ENCODE data around the gene DPP6.

Gene DPP6

GRCh38 chr7:154832557-154833138, 780.5 kb downstream of the DPP6 start:
- DNase-seq (ENCODE audit: low read depth) = peak; percentile 5

- DNase-seq (ENCODE audit: low read depth) = no peak
Measured at GRCh38 chr7:154836021-154836448, 783.8 kb downstream of the DPP6 start.

- DNase-seq (ENCODE audit: low read depth) = no peak
Measured at GRCh38 chr7:154837087-154837486, 784.9 kb downstream of the DPP6 start.

GRCh38 chr7:154837622-154838021, 785.4 kb downstream of the DPP6 start:
- DNase-seq (ENCODE audit: low read depth) = no peak

- no peak for DNase-seq (ENCODE audit: low read depth)
Measured at GRCh38 chr7:154840086-154840485, 787.9 kb downstream of the DPP6 start.

- no peak for DNase-seq (ENCODE audit: low read depth)
Measured at GRCh38 chr7:154841731-154842331, 789.6 kb downstream of the DPP6 start.

GRCh38 chr7:154842591-154842990, 790.4 kb downstream of the DPP6 start:
- DNase-seq (ENCODE audit: low read depth) = peak; percentile 8

- no peak for DNase-seq (ENCODE audit: low read depth)
Measured at GRCh38 chr7:154843670-154844237, 791.6 kb downstream of the DPP6 start.

- DNase-seq (ENCODE audit: low read depth) = no peak
Measured at GRCh38 chr7:154844499-154844898, 792.3 kb downstream of the DPP6 start.

- no peak for DNase-seq (ENCODE audit: low read depth)
Measured at GRCh38 chr7:154844955-154845354, 792.8 kb downstream of the DPP6 start.

GRCh38 chr7:154848464-154848863, 796.3 kb downstream of the DPP6 start:
- DNase-seq (ENCODE audit: low read depth) = no peak

- no peak for DNase-seq (ENCODE audit: low read depth)
Measured at GRCh38 chr7:154852205-154852604, 800.0 kb downstream of the DPP6 start.

- DNase-seq (ENCODE audit: low read depth) = no peak
Measured at GRCh38 chr7:154853063-154853726, 801.0 kb downstream of the DPP6 start.

GRCh38 chr7:154853727-154854095, 801.5 kb downstream of the DPP6 start:
- no peak for DNase-seq (ENCODE audit: low read depth)

GRCh38 chr7:154854836-154855235, 802.6 kb downstream of the DPP6 start:
- no peak for DNase-seq (ENCODE audit: low read depth)

- no peak for DNase-seq (ENCODE audit: low read depth)
Measured at GRCh38 chr7:154855366-154855765, 803.2 kb downstream of the DPP6 start.

GRCh38 chr7:154856733-154857132, 804.5 kb downstream of the DPP6 start:
- DNase-seq (ENCODE audit: low read depth) = no peak

- DNase-seq (ENCODE audit: low read depth) = no peak
Measured at GRCh38 chr7:154857240-154857639, 805.0 kb downstream of the DPP6 start.

GRCh38 chr7:154857728-154858681, 805.8 kb downstream of the DPP6 start:
- no peak for DNase-seq (ENCODE audit: low read depth)

- DNase-seq (ENCODE audit: low read depth) = no peak
Measured at GRCh38 chr7:154858836-154859537, 806.8 kb downstream of the DPP6 start.

All from iris pigment epithelial cell (primary cell).